Daoy (cell line): ENCODE measurements around the gene TTC12. TPM values are rescaled to one million over a fixed set of nuclear protein-coding genes. Genes with fewer than 3 reads are reported as not detected.

Source experiments
- DNase-seq: peaks from one replicate; pipeline ENCODE4 v3.0.0-alpha.2; 2015; ENCODE audit warnings: low read depth
- total RNA-seq: library from RNA; depleted of rRNA; stranded (reverse); fragments of >200 nt; shearing (Covaris generic); gene quantifications from 2 replicates; pipeline ENCODE4 v1.2.3, GENCODE V29; 2014

The TTC12 gene
- total RNA-seq, 1 experiment from 2014 or later, result 9.9 TPM

- no peak for DNase-seq
Observed at GRCh38 chr11:113324250-113324649, 9.9 kb downstream of the TTC12 start.

DNA sequence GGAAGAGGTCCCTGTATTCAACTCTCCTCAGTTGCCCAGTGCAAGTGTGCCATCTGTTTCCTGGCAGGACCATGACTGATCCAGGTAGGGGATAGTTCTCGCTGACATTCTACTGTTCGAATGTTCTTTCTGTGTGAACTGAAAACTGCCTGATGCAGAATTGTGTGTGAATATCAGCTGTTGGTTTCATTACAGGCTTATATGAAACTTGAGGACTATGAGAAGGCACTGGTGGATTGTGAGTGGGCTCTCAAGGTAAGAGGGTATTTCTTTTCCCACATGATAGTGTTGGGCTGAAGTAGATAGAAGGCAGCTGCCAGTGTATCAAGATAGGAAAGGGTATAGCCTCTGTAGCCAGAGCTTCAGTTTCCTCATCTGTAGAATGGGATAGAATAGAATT lies 15.3 kb downstream of the TTC12 start:
- DNase-seq, result no peak

DNA sequence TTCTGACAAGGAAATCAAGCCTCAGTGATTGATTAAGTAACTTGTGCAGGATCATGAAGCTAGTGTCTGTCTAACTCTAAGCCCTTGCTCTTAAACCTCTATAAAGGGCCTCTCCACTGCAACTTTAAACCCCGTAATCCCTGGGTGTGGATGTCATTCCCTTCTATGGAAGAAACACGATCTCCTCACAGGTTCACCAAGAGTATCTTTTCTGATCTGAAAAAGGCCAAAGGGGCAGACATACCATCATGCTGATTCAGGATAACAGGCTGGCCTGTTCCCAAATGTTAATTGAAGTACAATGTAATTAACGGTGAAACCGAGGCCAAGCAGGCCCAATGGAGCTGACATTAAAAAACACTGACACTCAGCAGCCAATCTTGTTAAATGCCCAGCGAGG lies 17.1 kb downstream of the TTC12 start:
- DNase-seq, result no peak

DNA sequence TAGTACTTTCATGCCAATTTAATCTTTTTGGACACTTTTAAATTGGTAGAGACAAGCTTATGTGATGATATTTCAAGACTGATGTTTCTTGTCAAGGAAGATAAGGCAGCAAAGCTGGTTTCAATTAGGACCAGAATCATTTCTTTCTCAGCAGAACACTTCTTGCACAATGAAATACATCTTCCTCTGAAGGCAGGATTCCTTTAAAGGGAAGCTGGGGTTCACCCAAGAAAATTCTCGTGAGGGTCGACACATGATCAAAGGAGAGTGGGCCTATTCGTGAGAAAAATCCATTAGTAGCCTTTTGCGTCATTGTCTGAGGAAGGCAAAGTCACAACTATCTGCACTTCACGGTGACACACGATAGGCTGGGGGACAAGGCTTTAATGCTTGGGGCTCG lies 17.6 kb downstream of the TTC12 start:
- DNase-seq, result no peak

DNA sequence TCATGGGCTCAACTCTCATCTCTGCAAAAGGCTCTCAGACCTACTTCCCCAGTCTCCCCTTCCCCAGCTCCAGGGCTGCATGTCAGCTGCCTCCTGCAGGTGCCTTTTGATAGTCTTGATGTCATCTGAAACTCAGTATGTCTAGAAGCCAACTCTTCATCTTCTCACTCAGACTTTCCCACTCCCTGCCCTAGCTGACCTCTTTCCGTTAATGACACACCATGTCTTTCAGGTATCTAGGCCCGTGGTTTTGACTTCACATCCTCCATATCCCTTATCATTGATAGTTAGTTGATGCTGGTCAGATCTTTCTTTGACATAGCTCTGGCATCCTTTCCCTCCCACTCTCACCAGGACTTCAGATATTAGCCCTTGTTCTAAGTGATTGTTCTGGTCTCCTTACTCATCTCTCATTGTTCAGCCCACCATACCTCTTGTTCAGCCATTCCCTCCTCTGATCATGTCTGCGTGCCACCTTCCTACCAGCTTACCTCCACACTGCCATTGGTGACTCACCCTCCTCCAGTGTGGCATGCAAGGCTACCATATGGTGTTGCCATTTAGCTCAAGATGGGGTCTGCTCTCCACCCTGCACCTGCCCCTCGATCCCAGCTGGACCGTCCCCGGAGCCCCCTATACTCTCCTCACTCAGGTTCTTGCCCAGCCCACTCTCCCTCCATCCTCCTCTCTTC lies 18.4 kb downstream of the TTC12 start:
- DNase-seq, result no peak

DNA sequence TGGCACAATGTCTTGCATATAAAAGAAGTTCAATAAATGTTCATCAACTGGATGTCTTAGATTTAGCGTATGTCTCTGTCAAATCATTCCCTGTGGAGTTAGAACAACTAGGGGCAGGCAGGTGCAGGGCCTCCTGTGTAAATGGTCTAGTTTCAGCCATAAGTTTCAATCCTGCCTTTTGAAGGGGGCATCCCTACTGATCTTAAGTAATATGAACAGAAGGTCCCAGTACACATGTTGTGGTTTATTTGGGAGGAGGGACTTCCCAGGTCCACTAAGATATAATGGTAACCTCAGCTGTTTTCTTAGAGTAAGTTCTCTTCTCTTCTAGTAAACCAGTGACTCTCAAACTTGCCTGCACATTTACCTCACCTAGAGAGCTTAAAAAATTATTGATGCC lies 19.8 kb downstream of the TTC12 start:
- no peak for DNase-seq

- no peak for DNase-seq
Observed at GRCh38 chr11:113338730-113339129, 24.3 kb downstream of the TTC12 start.

GRCh38 chr11:113339929-113340589 lies 25.7 kb downstream of the TTC12 start:
- DNase-seq, result no peak

DNA sequence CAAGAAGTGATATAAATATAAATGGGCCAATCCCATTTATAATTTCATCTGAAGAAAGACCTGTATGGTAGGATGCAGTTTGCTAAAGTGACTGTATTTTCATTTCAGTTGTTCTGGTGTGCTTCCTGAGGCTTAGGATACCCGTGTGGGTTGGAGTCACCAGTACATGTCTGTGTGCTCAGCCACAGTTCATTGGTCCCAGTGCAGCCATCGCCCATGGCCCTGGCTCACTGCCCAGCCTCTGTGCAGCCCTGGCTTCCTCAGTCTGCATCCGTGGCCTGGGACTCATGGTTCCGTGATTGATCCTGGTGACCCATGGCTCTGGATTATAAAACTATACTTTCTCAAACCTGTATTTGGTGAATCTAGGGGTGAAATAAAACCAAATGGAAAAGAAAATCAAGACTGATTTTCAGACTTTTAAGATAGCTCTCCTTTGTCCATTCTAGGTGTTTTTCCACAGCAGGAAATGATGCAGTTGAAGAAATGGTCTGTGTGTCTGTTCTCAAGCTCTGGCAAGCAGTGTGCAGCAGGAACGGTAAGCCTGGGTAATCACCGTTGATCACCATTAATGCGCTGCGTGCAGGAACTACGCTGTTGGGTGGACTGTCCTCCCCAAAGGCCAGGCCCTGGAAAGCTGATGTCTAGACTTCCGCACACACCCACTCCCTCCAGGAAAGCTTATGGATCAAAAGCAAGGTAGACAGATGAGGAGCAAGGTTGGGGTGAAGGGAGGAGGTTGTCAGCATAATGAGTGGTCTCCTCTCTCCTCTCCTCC lies 27.2 kb downstream of the TTC12 start:
- no peak for DNase-seq

- DNase-seq, result no peak
Observed at GRCh38 chr11:113345978-113346377, 31.6 kb downstream of the TTC12 start.

GRCh38 chr11:113349528-113349927 lies 35.1 kb downstream of the TTC12 start:
- DNase-seq, result no peak

DNA sequence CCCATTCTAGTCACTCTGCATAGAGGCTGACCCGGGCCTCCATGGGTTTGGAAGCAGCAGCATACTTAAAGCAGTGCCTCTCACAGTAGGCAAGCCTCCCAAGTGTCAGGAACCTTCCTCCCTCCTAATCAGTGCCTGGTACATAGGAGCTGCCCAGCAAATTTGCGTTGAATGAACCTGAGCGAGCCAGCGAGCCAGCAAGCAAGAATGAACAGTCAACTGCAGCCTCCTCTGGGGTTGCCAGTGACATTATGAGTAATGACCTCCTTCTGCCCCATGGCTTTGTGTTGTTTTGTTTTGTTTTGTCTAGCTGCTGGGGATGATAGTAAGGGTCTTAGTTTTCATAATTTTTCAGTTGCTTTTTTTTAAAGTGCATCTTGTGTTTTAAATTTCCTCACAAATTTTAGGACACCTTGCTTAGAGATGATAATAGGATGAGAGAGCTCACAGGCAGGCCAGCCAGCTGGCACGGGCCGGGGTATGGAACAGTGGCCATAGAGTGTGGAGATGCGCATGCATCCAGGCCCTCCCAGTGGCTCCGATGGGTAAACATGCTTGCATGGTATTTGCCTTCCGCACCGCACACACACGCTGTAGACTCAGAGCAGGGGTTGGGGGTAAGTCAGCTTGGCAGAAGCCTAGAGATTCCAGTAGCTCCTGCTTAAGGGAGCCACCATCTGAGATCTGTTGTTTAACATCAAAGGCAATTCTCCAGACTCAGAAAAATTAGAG lies 36.1 kb downstream of the TTC12 start:
- no peak for DNase-seq

DNA sequence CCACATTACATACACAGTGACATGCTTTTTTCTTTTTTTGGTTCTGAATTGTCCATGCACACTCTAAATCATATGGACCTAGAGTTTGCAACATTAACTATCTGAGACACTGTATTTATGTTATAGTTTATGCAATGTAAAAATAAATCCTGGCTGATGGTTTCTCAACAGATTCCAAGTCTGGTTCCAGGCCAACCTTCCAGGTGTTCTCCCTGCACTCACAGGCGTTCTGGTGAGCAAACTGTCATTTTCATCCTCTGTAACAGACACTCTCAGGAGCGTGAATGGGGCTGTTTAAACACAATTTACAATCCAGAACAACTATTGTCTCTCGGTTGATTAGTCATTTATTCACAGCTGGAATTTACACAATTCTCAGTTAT lies 36.7 kb downstream of the TTC12 start:
- DNase-seq, result no peak

- no peak for DNase-seq
Observed at GRCh38 chr11:113351480-113351879, 37.1 kb downstream of the TTC12 start.

DNA sequence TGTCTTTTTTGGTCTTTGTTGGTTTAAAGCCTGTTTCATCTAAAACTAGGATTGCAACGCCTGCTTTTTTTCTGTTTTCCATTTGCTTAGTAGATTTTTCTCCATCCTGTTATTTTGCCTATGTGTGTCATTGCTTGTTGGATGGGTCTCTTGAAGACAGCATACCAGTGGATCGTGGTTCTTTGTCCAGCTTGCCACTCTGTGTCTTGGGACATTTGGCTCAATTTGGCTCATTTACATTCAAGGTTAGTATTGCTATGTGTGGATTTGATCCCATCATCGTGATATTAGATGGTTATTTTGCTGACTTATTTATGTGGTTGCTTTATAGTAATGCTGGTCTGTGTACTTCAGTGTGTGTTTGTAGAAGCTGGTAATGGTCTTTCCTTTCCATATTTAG lies 41.8 kb downstream of the TTC12 start:
- DNase-seq, result no peak

- DNase-seq, result no peak
Observed at GRCh38 chr11:113363406-113363805, 49.0 kb downstream of the TTC12 start.

DNA sequence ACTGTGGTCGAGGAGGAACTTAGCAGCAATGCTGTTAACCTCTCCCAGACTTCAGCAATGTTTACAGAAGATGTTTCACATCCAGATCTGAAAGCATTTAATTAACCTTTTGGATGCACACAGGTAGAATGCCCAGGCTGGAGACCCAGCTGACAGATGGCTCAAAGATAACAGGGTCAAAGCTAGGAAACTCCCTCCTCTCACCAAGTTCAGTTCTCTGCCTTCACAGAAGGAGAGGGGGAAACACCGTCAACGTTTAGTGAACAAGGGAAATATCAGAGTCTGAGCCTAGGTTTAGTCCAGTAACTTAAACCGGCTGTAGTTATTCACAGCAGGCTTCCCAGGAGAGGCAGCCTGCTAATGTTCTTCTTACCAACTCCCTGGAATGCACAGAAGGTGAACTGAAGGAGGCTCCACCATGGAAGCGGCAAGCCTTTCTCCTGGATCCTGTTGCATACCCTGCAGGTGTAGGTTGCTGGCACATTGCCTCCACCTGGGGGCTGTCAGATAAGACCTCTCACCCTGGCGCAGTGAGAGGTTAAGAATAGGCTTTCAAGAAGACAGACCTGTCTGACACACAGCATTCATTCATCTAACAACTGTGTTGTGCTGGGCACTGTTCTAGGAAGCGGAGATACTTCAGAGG lies 49.7 kb downstream of the TTC12 start:
- DNase-seq, result no peak

DNA sequence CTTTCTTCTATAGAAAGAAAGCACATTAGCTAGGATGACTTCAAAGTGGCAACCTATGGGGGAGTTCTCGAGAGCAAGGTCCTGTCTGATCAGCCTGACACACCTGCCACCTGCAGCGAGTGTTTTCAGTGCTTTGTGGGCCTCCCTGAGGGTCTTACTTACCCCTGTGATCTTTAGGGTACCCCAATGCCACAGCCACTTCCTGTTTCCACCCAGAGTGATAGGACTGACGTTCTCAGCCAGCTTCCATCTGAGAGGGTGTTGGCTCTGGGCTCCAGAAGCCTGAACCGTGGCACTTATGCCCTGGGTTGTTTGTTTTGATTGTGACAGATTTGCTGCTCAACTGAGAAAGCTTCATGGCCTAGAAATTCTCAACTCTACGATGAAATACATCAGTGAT lies 51.5 kb downstream of the TTC12 start:
- no peak for DNase-seq

- DNase-seq, result no peak
Observed at GRCh38 chr11:113369411-113369810, 55.0 kb downstream of the TTC12 start.

DNA sequence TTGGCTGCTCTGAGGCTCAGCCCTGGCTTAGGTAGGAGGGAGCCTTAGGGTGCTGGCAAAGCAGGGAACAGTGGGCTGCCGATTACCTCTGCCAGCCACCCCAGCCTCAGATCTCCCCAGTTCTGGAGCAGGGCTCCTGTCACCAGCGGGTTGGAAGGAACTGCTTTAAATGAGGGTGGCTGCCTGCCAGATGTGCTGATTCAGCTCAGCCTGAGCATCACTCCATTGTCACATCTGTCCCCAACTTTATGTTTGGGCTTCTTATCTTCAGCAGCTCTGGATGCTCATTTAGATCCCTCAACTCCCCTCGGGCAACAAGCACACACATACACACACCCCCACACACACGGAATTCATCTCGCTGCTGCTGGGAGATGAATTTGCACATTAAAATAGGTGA lies 56.3 kb downstream of the TTC12 start:
- DNase-seq, result no peak

DNA sequence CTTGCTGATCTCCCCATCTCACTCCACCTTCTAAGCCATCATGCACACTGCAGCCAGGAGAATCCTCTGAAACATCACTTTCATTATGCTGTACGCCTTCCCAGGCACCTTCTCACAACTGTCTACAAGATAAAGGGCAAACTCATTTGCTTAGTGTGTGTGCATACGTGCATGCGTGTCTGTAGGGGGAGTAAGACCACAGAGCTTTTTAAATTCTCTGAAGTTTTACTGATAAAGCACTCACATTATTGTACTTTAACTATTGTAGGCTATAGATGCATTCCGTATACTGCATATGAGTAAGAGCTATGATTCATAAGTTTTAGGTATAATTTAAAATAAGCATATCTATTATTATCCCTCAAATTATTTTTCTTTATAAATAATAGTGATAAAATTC lies 57.9 kb downstream of the TTC12 start:
- DNase-seq, result no peak

GRCh38 chr11:113373306-113373705 lies 58.9 kb downstream of the TTC12 start:
- peak; percentile 30 for DNase-seq
